NAMALWA (cell line): ENCODE results near the gene ZNF679.
"Not testable (repeated sequence)": the region's sequence is repeated elsewhere in the genome, so short reads cannot be mapped to it uniquely, and the experiment has no call there.

Experiments
- DNase-seq: peaks from one replicate; pipeline ENCODE4 v3.0.0-alpha.2; 2015; ENCODE audit warnings: low spot score

Gene ZNF679

DNA sequence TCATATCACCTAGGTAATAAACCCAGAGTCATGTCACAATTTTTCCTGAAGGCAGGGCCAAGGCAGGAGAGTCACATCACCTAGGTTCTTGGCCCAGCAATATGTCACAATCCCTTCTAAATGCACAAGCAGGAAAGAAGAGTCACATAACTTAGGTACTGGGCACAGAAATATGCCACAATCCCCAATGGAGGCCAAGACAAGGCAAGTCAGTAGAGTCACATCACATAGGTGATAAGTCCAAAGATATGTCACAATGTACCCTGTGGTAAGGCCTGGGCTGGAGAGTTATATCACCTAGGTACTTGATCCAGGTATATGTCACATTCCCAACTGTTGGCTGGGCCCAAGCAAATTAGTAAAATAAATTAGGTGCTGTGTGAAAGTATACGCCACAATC is at the start of gene ZNF679:
Gene ZNF679, plus strand, starts transcription at position 301 of the 400 bp plus-strand sequence. CDS start 20,644 bp downstream, outside the sequence.
- DNase-seq: not testable (repeated sequence)

DNA sequence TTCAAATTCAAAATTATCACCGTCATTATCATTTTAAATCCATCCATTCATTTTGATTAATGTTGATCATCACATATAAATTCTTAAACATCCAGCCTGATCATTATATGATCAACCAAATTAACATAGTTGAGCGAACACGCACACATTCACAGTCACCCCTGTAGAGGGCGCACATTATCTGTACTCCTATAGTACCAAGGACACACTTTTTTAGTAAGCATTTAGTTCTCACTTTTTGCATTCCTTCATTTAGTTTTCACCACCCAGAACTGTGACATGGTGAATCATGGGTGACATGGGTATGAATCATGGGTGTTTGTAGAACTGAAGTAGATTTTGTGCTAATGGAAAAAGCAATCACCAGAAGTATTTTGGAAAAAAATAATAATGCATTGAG is 47.3 kb upstream of the ZNF679 start:
- DNase-seq: peak; percentile 70

DNA sequence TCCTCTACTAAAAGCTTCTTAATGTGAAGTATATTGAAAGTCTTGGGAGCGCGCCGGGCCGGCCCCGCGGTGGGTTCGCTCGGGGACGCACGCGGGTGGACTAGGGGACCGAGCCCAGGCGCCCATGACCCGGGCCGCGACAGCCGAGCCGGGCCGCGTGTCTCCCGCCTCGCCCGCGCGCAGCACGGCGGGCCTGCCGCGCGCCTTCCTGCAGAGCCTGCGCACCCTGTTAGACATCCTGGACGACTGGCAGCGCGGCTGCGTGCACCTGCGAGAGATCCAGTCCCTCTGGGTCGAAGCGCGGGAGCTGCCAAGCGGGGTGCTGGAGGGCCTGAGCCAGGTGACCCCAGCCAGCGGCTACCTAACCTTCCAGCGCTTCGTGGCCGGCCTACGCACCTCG is 46.7 kb upstream of the ZNF679 start:
- DNase-seq: no peak

DNA sequence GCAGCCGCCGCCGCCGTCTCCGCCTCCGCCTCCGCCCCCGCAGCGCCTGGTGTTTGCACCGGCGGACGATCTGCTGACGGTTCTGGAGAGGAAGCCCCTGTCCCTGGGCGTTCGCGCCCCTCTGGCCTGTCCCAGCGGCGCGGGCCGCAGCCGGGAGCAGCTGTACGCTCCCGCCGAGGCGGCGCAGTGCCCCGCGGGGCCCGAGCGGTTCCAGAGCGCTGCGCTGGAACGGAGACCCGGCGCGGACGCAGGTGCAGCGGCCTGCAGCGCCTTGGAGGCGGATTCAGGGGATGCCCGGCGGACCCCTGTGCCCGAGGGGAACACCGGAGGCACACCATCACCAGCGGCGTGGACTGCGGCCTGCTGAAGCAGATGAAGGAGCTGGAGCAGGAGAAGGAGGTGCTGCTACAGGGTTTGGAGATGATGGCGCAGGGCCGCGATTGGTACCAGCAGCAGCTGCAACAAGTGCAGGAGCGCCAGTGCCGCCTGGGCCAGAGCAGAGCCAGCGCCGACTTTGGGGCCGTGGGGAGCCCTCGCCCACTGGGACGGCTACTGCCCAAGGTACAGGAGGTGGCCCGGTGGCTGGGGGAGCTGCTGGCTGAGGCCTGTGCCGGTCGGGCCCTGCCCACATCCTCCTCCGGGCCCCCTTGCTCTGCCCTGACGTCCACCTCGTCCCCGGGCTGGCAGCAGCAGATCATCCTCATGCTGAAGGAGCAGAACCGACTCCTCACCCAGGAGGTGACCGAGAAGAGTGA is 46.1 kb upstream of the ZNF679 start:
- DNase-seq: no peak

DNA sequence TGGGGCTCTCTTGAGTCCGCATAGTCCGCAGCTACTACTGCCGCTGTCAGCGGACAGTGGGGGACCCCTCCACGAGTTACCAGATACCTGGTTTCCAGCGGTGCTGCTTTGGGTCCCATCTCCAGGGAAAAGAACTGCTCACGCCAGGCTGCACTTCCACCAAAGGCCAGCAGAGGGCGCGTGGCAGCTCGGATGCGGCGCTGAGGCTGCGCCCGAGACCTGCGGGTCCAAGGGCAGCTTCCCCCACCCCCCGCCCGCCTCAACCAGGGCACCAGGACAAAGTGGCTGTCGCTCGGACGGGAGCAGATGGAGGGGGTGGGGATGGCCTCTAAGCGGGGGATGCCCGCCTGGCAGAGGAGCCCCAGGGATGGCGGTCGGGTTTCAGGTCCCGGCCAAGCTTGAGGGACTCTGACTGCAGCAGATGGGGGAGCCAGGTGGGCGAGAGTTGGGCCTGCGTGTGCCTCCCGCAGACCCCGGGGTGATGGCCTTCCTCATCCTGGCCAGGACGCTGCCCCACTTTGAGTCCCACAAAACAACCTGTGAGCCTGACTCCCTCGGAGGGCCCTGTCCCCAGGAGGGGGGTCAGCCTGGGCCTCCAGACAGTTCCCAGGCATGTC is 45.0 kb upstream of the ZNF679 start:
- peak; percentile 40 for DNase-seq

DNA sequence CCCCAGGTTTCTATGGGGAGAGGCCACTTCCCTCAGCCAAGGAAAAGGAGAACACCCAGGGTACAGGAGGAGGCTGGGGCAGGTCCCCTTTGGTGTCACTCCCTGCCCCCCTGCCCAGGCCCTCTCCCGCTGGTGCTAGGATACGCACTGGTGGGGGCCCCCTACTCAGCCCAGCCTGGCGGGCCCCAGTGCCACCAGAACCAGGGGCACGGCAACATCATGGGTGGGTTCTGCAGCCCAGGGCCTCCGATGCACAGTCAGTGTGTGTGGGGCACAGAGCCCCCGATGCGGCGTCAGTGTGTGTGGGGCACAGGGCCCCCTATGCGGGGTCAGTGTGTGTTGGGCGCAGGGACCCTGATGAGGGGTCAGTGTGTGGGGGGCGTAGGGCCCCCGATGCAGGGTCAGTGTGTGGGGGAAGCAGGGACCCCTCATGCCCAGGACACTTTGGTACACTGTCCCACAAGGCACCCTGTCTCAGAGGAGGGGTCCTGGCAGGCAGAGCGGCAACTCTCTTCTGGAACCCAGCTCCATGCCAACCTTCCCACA is 44.4 kb upstream of the ZNF679 start:
- DNase-seq: no peak

DNA sequence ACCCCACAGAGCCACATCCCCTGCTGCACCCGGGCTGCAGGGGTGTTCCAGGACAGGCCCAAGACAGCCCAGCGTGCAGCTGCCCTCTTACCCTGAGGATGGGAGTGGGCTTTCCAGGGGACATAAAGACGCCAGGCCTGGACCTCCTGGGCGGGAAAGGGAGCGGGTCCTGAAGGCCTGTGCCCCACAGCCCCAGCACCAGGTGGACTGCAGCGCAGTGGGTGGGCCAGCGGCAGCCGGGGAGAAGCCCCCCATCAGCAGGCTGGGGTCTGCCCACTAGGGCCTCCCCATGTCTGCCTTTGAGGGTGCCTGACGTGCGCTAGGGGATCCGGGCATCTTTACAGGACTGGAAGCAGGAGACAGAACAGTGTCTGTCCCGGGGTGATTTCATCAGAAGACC is 43.9 kb upstream of the ZNF679 start:
- no peak for DNase-seq

DNA sequence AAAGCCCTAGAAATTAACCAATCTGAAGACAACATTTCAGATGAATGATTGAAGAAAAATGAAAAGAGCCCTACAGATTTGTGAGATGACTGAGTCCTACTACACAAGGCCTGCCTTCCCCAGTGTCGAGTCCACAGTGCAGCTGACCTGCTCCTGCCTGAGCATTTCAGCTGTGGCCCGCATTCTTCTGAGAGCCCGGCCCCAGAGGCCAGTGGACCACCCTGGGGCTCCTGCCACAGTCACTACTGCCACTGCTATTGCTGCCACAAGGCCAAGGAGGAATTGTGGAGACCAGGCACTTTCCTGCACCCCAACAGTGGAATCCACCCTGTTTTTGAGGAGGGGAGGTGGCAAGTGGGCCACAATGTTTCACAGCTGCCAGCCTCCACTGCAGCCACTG is 40.9 kb upstream of the ZNF679 start:
- DNase-seq: no peak

DNA sequence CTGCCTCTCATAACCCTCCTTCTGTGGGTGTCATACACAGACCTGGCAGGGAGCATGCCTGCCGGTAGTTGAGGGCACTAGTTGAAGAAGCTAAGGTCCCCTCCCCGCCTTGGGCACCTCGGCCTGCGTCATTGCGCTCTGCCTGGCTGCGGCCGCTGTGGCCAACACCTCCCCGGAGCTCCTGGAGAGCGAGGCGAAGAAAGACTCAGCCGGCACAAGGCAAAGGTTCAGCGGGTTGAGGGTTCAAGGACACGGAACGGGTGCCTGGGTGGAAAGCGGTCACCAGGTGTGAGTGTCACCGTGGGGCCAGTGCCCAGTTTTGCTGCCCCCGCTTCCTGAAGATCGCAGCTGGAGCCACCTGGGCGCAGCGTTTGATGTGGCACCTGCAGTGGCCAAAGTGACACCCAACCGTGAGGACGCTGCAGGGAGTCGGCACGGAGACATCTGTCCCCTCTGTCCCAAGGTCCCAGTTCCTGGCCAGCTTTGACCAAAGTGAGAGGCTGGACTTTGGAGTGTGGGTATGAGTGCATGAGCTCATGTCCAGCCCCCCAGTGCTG is 36.0 kb upstream of the ZNF679 start:
- DNase-seq: no peak

DNA sequence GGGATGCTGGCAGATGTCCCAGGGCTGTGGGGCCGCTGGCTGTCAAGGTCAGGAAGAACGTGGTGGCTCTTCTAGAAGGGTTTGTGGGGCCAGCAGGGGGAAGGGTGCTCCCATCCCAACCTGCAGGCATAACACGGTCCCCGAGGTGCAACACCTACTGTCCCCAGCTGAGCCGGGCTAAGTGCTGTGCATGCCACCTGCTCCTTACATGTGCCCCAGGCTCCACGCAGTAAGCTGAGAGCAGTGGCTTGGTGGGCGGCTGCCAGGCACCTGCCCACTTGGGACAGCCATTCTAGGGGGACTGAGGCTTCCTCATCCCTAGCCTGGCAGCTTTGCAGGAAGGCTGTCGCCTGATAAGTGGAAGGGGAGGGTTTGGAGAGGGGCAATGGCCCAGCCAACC is 35.5 kb upstream of the ZNF679 start:
- no peak for DNase-seq

DNA sequence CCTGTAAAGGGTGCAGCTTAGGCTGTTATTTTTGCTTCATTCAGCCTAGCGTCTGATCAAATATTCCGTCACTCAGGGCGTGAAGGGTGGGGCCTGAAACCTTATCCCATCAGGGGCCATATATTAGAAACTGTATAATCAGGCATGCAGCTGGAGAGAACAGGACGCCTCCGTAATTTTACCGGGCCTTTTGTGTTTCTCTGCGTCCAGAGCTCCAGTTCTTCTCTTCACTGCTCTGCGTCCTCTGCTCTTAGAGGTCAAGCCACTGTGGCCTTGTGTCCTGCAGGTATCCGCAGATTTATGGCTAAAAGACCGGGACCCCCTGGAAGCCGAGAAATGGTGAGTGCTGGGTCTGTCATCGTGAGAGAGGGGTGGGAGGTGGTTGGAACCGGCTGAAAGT is 21.4 kb upstream of the ZNF679 start, which contains the start of gene ZNF735:
Gene ZNF735, plus strand, starts transcription at position 301 of the 400 bp plus-strand sequence. Its CDS starts 0 bp downstream, at position 301.
- no peak for DNase-seq

DNA sequence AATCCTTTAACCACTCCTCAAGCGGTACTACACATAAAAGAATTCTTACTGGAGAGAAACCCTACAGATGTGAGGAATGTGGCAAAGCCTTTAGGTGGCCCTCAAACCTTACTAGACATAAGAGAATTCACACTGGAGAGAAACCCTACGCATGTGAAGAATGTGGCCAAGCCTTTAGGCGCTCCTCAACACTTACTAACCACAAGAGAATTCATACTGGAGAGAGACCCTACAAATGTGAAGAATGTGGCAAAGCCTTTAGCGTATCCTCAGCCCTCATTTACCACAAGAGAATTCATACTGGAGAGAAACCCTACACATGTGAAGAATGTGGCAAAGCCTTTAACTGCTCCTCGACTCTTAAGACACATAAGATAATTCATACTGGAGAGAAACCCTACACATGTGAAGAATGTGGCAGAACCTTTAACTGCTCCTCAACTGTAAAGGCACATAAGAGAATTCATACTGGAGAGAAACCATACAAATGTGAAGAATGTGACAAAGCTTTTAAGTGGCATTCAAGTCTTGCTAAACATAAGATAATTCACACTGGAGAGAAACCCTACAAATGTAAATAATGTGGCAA is 8.5 kb upstream of the ZNF679 start:
- not testable (repeated sequence) for DNase-seq

DNA sequence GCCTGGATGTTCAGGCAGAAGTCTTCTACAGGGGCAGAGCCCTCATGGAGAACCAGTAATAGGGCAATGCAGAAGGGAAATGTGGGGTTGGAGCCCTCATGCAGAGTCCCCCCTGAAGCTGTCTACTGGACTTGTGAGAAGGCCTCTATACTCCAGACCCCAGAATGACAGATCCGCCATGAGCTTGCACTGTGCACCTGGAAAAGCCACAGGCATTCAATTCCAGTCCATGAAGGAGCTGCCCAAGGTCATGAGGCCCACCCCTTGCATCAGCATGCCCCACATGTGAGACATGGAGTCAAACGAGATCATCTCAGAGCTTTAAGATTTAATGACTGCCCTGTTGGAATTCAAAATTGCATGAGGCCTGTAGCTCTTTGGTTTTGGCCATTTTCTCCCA is 4.9 kb upstream of the ZNF679 start:
- DNase-seq: no peak

DNA sequence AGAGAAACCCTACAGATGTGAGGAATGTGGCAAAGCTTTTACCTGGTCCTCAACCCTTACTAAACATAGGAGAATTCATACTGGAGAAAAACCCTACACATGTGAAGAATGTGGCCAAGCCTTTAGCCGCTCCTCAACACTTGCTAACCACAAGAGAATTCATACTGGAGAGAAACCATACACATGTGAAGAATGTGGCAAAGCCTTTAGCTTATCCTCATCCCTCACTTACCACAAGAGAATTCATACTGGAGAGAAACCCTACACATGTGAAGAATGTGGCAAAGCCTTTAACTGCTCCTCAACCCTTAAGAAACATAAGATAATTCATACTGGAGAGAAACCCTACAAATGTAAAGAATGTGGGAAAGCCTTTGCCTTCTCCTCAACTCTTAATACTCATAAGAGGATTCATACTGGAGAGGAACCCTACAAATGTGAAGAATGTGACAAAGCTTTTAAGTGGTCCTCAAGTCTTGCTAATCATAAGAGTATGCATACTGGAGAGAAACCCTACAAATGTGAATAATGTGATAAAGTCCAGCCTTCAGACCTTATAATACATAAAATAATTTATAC is 38.2 kb downstream of the ZNF679 start:
- DNase-seq: no peak

DNA sequence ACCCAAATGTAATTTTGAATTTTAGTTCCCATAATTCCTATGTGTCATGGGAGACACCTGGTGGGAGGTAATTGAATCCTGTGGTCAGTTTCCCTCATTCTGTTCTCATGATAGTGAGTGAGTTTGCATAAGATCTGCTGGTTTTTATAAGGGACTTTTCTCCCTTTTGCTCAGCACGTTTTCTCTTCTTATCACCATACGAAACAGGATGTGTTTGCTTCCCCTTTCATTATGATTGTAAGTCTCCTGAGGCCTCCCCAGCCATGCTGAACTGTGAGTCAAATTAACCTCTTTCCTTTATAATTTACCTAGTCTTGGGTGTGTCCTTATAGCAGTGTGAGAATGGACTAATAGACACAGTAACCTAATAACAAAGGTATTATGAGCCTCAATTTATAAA is 49.4 kb downstream of the ZNF679 start:
- DNase-seq: peak; percentile 45

DNA sequence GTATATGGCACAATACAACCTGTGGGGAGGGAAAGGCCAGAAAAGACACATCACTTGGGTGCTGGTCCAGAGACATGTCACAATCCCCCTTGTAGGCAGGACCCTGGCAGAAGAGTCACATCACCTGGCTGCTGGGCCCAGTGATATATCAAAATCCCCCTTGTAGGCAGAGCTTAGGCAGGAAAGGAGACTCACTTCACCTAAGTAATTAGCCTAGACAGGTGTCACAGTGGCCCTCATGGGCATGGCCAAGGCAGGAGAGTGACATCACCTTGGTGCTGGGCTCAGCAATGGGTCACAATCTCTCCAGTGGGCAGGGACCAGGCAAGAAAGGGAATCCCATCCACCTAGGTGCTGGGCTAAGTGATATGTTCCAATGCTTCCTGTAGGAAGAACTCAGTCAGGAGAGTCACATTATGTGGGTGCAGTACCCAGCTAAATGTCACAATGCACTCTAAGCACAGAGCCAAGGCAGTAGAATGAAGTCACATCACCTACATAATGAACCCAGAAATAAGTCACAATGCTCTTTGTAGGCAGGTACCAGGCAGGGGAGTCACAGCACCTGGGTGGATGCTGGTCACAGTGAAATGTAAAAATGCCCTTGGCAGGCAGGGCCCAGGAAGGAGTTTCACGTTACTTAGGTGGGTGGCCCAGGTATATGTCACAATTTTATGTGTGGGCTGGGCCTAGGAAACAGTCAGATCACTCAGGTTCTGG is 66.6 kb downstream of the ZNF679 start:
- no peak for DNase-seq

DNA sequence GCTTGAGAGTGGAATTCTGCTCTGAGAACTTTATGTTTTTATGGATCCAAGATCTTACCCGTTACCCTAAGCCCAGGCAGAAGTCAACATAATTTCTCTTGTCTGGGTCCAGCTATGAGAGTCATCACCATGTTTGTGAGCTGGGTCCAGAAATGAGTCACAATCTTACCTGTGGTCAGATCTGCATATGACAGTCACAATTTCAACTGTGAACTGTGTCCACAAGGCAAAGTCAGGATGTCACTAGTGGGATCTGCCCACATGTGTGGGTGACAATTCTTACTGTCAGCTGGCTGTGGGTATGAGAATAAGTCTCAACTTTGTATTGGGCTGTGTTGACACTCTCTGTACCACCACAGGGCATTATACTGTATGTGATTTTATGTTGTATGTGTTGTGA is 69.1 kb downstream of the ZNF679 start:
- DNase-seq: not testable (repeated sequence)

DNA sequence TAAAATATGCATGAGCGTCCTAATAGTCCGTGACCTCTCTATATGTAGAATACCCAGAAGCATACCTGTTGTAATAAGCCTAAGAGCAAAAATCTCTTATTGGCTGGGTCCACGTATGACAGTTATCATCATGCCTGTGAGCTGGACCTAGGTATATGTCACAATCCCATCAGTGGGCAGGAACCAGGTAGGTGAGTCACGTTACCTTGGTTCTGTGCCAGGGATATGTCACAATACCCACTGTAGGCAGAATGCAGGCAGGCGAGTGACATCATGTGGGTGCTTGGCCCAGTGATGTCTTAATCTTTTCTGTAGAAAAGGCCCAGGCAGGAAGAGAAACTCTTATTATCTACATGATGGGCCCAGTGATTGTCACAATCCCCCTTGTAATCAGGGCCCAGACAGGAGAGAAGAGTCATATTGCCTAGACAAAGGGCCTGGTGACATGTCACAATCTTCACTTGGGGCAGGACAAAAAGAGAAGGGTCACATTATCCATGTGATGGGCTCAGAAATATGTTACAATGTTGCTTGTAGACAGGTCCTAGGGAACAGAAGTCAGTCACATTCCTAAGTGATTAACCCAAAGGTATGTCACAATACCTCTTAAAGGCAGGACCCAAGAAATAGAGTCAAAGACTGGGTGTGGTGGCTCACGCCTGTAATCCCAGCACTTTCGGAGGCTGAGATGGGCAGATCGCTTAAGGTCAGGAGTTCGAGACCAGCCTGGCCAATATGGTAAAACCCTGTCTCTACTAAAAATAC is 72.5 kb downstream of the ZNF679 start:
- DNase-seq: no peak

DNA sequence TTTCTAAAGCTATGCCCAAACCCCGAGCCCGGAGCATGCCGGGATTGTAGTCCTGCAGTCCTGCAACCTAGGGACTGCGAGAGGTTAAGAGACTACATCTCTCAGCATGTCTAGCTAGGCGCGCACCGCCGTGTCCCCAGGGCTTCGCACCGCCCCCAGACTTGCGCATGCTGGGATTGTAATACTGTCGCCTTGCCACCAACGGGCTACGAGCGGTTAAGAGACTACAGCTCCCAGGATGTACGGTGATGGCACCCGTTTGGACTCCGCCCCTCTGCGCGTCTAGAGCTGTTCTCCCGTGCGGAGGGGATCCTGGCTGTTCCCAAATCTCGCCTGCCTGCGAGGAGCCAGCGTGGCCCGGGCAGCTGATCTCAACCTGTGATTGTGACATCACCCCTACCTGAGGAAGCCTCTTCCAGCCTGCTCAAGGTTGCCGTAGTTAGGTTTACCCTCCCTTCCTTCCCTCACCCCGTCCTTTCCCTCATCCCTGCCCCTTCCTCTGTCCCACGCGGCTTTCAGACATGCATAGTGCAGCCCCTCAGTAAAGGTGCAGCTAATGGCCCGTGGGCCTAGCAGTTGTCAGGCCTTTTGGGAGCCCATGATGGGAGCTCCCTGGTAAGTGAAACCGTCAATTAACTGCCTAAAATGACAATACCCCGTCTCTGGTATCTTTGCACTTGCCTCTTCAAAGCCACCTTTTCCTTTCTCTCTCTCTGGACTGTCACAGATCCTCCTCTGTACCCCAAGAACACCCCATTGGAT is 79.2 kb downstream of the ZNF679 start:
- peak; percentile 99 for DNase-seq

DNA sequence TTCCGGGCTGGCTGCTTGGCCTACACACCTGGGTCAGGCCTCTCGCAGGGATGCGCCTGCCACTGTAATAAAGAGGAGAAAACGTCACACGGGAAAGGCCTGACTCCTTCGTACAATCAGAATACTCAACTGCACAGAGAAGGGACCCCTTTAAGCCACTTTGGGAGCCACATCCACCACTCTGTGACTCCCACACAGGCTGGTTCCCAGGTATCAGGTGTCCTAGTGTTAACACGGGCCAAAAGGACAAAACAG is 79.7 kb downstream of the ZNF679 start:
- no peak for DNase-seq
